GM12892 (cell line): ENCODE measurements around the gene C1orf159.

Experiments used
- POLR2A ChIP-seq: IDR thresholded peaks from 2 replicates; pipeline ENCODE4 v1.6.1; 2011; ENCODE audit warnings: low read depth, low read length, control low read depth
- POLR2AphosphoS5 ChIP-seq: IDR thresholded peaks from 2 replicates; pipeline ENCODE4 v1.6.1; 2011; ENCODE audit warnings: low read depth, low read length, control low read depth
- TAF1 ChIP-seq: IDR thresholded peaks from 2 replicates; pipeline ENCODE4 v1.6.1; 2011; ENCODE audit warnings: low read depth, mild to moderate bottlenecking, control low read depth, low read length, borderline replicate concordance

DNA sequence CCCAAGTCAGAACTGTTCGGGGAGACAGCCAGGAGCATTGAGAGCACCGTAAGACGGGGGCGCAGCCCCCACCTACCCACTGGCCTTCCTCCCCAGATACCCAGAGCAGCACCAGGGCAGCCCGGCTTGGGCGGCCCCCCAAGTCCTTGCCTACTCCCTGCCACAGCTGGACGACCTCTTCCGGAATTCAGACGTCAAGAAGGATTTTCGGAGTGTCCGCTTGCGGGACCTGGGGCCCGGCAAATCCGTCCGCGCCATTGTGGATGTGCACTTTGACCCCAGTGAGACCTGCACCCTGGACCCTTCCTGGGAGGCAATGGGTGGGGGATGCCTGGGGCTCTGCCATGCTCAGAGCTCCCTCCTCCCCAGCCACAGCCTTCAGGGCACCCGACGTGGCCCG, 68.5 kb downstream of the C1orf159 start:
- TF ChIP-seq POLR2A (no peak), TAF1 (no peak), POLR2AphosphoS5 (no peak)
